ENCODE data around the gene ZNF546.
"Not testable (repeated sequence)": the region's sequence is repeated elsewhere in the genome, so short reads cannot be mapped to it uniquely, and the experiment has no call there.

ZNF546 gene

DNA sequence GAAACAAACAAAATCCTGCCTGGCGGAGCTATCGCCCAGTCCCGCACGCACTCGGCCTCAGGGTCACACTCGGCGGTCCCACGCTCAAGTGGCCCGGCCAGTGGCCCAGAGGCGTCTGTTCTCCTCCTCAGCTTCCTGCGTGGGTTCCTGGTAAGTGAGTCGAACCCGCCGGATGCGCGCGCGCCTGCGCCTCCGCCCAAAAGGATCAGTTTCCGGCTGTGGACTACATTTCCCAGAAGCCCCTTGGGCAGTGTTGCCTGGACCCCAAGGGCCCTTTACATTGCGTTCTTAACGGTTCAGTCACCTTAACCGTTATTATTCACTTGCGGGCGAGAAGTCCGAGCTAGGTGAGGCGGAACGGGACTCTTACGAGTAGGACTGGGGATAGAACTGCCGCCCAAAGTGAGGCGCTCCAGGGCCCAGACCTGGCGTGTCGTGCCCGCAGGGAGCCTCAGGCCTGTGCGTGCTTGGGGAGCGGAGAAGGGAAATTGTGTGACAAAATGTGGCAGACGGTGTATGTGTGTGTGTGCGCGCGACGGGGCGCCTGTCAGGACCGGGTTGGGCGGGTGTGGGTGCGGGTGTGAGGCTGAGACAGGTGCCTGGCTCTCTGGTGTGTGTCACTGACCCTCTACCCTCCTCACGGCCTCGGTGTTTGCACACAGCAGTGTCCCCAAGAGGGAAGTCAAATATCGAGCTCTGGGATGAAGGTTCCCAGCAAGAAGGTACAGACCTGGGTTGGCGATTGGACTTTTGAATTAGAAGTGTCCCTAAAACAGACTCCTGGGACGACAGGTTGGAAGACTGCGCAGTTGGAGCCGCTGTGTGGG, at the start of gene ZNF546:
Gene ZNF546, plus strand, starts transcription at position 250 of the 827 bp plus-strand sequence. CDS start 1,267 bp downstream, outside the sequence.
- DNase-seq, result peak; percentile 97

DNA sequence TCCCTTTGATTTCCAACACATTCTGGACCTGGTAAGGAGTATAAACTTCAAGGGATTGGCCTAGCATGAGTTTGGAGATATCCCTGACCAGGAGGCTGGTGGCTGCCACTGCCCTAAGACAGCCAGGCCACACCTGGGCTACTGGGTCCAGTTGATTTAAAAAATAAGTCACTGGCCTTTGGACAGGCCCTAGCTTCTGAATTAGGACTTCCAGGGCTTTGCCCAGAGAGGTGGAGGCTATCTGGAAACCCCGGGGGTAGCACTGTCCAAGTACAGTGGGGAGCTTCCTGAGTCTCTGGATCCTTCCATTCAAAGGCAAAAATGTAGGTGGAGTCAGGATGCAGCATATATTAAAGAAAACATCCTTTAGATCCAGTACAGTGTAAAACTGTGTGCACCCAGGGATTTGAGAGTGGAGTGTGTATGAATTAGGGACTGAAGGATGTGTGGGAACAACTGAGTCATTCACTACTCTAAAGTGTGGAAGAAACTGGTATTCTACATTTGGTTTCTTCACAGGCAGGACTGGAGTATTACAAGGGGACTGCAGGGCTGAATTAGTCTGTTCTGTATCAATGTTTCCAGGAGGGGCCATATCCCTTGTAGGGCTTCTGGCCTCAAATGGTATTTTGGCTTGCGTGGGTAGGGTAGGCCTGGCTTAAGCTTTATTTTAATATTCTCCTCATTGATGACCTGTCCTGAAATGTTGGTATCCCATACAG, 47.7 kb upstream of the ZNF546 start:
- DNase-seq, result no peak

DNA sequence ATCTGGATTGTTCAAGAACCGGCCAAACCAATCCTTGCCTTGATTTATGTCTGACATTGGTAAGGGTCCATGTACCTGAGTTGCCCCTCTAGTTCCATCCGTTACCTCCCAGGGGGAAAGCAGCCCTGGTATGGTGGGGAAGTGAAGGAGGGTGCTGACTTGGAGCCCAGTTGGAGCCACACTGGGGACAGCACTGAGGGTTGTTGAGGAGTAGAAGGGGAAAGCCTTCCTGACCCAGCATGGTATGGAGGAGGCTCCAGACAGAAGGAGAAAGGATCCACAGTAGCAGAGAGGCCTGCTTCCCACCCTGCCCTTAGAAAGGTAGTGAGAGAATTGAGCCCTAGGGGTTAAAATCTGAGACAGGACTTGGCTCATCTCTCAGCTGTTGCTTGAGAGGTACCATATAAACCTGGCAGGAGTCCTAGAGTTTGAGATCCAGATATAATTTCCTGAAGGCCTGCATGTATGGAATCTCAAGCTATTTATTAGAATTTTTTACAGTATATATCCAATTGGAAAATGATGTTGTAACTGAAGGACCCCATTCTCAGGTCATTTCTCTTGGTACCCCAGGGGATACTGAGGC, 45.7 kb upstream of the ZNF546 start:
- no peak for DNase-seq

DNA sequence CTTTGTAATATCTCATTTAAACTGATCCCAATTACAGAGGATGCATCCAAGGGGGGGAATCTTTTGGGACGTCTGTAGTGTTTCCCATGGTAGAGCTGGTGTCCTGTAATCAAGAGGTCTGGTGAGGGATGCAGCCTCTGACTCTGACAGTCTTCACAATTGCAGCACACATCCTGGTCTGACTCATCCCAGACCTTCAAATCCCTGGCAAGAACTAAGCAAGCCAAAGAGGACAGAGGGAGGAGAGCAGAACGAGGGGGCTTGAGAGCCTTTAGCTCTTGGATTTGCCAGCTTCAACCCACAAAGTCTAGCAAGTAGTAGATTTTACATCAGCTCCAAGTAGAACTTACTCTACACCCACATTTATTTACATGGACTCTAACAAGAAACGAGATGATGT, 45.2 kb upstream of the ZNF546 start:
- no peak for DNase-seq

DNA sequence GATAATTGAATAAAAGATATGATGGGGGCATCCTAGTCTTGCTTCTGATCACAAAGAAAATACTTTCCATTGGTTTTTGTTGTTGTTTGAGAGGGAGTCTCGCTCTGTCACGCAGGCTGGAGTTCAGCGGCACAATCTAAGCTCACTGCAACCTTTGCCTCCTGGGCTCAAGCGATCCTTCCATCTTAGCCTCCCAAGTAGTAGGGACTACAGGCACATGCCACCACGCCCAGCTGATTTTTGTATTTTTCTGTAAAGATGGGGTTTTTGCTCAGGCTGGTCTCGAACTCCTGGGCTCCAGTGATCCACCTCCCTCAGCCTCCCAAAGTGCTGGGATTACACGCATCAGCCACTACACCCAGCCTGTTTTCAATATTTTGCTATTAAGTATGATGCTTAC, 42.9 kb upstream of the ZNF546 start:
- DNase-seq, result no peak

DNA sequence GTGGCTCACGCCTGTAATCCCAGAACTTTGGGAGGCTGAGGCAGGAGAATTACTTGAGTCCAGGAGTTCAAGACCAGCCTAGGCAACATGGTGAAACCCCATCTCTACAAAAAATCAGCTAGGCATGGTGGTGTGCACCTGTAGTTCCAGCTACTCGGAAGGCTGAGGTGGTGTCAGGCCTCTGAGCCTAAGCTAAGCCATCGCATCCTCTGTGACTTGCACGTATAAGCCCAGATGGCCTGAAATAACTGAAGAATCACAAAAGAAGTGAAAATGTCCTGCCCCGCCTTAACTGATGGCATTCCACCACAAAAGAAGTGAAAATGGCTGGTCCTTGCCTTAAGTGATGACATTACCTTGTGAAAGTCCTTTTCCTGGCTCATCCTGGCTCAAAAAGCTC, 39.0 kb upstream of the ZNF546 start:
- not testable (repeated sequence) for DNase-seq

DNA sequence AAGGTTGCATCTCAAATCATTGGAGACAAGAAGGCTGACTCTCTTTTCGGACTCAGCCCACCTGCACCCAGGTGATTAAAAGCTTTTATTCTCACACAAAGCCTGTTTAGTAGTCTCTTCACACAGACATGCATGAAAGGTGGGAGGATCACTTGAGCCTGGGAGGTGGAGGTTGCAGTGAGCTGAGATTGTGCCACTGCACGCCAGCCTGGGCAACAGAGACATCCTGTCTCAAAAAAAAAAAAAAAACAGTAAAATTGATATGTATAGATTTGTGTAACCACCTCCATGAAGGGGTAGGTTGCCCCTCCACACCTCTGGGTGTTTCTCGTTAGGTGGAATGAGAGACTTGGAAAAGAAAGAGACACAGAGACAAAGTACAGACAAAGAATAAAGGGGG, 37.9 kb upstream of the ZNF546 start:
- not testable (repeated sequence) for DNase-seq

DNA sequence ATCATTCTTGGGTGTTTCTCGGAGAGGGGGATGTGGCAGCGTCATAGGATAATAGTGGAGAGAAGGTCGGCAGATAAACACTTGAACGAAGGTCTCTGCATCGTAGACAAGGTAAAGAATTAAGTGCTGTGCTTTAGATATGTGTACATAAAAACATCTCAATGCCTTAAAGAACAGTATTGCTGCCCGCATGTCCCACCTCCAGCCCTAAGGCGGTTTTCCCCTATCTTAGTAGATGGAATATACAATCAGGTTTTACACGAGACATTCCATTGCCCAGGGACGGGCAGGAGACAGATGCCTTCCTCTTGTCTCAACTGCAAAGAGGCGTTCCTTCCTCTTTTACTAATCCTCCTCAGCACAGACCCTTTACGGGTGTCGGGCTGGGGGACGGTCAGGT, 37.5 kb upstream of the ZNF546 start:
- not testable (repeated sequence) for DNase-seq

DNA sequence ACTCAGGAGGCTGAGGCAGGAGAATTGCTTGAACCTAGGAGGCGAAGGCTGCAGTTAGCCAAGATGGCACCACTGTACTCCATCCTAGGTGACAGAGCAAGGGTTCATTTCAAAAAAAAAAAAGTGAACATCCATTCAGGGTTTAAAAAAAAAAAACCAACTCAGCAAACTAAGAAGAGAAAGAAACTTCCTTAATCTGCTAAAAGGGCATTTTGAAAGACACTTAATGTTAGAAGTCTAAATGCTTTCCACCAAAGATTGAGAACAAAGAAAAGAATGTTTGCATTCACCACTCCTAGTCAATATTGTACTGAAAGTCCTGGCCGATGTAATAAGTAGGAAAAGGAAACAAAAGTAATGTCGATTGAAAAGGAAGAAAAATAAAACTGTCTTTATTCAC, 33.0 kb upstream of the ZNF546 start:
- no peak for DNase-seq

DNA sequence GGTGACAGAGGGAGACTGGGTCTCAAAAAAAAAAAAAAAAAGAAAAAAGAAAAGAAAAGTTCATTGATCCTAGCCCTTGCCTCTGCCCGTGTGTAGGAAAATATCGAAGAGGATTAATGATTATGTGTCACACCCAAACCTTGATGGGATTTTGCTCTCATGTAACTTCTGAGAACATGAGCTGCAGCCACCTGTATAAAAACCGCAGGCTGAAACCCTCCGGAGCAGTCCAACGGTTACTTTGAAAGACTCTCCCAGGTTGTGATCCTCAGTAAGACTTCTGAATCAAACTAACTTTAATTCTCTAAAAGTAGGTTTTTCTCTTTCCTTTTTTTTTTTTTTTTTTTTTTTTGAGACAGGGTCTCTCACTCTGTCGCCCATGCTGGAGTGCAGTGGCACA, 30.2 kb upstream of the ZNF546 start:
- DNase-seq, result no peak

DNA sequence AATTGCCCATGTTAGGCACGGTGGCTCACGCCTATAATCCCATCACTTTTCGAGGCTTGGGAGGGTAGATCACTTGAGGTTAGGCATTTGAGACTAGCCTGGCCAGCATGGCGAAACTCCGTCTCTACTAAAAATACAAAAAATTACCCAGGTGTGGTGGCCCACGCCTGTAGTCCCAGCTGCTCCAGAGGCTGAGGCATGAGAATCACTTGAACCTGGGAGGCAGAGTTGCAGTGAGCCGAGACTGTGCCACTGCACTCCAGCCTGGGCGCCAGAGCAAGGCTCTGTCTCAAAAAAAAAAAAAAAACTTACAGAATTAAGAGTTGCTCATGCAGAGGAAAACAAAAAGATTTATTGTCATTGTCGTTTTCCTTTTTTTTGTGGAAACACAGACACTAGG, 29.3 kb upstream of the ZNF546 start:
- DNase-seq, result no peak

DNA sequence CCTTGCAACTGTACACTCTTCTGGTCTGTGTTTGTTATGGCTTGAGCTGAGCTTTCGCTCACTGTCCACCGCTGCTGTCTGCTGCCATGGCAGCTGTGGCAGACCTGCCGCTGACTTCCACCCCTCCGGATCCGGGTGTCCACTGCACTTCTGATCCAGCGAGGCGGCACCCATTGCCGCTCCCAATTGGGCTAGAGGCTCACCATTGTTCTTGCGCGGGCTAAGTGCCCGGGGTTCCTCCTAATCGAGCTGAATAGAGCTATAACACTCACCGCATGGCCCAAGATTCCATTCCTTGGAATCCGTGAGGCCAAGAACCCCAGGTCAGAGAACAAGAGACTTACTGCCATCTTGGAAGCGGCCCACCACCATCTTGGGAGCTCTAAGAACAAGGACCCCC, 28.1 kb upstream of the ZNF546 start:
- DNase-seq, result no peak

DNA sequence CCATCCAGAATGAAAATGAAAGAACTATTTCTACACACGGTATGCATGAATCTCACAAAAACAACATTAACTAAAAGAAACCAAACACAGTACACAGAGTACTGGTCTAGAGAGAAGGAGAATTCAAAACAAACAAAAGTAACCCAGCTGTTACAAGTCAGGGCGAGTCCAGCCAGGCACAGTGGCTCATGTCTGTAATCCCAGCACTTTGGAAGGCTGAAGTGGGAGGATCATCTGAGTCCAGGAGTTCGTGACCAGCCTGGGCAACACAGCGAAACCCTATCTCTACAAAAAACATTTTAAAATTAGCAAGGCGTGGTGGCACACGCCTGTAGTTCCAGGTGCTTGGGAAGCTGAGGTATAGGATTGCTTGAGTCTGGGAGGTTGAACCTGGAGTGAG, 27.6 kb upstream of the ZNF546 start:
- DNase-seq, result no peak

DNA sequence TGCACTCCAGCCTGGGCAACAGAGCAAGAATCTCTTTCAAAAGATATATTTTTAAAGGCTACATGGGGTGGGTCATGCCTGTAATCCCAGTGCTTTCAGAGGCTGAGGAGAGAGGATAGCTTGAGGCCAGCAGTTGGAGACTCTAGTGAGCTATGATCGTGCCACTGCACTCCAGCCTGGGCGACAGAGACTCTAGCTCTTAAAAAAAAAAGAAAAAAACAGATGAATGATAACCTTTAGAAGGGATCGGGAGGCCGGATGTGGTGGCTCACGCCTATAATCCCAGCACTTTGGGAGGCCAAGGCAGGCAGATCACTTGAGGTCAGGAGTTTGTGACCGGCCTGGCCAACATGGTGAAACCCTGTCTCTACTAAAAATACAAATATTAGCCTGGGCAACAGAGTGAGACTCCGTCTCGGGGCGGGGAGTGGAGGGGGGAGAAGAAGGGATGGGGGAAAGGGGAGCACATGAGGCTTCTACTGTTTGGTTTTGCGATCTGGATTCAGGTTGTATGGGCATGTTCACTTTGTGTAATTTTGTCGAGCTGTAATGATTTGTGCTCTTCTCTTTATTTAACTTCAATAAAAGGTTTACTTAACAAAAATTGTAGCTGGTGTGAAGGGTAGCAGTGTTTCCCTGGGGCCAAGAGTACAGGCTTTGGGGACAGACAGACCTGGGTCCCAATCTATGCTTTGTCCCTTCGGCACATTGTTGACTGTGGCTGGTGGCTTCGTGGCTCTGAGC, 27.0 kb upstream of the ZNF546 start:
- no peak for DNase-seq

DNA sequence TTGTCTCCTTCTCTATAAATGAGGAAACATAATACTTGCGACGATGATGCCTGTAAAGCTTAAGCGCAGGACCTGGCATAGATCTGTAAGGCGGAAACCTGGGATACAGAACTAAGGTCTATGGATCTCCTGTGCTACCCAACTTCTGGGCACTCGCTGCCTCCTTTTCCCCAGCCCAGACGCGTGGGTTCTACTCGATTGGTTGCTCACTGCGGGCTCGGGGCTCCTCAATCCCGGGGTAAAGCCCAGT, 26.5 kb upstream of the ZNF546 start:
- DNase-seq, result no peak

DNA sequence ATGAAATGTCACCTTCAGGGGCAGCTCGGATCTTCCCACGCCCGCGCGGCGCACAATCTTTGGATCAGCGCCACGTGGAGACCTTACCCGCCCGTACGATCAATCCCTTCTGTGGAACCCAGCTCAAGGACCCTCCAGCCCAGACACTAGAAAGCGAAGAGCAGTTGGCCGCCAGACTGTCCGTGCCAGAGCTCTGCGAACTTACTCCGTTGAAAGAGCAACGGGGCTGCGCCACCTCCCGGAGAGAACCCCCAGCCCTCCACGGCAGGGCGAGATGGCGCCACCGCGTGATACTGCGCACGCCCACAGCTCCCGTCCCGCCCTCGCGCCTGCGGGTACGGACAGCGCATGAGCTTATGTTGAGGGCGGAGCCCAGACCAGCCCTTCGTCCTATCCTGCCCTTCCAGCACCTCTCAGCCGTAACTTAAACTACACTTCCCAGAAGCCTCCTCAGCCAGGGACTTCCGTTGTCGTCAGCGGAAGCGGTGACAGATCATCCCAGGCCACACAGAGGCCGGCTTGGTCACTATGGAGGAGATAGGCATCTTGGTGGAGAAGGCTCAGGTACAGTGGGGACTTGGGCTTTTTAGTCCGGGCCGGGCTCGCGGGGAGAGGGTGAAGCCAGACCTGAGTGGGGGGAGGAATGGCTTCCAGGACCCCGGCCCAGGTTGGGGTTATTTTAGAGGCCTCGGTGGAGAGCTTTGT, 26.0 kb upstream of the ZNF546 start, which contains the start of gene PSMC4:
Gene PSMC4, plus strand, starts transcription at position 491 of the 705 bp plus-strand sequence. Its CDS starts 38 bp downstream, at position 529.
- peak; percentile 99 for DNase-seq

DNA sequence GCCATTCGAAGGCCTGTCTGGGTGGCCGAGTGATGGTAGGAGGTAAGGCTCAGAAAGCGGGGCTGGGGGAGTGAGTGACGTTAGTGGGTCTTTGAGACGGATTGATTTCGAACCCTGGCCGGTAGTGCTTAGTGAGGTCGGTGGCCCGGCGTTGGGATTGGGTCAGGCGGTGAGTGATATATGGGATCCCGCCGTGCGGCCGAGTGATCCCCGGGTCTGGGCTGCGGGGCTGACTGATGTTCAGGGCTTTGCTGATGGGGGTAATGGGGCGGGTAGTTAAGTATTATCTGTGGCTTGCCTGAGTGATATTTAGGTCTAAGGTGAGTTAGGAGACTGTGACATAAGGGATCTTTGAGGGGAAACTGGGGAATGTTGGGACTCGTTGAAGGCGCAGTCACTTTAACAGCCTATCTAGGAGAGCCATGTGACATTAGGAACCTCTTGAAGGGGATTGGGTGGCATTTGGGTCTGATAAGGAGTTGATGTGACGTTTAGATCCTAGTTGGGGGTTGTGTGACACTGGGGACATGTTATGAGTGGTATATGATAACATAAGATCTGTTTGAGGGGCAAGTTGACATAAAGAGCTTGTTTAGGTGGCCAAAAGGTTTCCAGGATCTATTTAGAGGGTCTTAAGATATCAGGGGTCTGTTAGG, 25.4 kb upstream of the ZNF546 start:
- no peak for DNase-seq

DNA sequence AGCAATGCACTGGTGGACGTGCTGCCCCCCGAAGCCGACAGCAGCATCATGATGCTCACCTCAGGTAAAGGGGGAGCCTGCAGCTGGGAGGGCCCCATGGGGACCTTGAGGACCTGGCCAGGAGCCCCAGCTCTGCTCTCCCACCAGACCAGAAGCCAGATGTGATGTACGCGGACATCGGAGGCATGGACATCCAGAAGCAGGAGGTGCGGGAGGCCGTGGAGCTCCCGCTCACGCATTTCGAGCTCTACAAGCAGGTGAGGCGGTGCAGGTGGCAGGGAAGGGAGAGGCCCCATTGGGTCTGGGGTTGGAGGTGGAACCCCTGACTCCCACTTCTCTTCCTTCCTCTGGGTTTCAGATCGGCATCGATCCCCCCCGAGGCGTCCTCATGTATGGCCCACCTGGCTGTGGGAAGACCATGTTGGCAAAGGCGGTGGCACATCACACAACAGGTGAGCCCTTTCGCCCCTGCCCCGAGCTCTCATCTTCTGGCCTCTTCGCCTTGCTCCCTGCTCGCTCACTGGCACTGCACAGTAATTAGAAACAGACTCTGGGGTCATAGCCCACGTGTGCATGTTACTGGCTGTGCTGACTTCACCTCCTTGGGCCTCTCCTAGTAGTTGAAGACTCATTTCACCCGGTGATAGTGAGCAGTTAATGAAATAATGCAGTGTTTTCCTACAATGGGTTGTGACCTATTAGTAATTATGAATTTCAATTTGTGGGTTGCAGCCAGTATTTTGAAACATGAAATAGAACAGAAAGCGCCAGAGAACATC, 22.3 kb upstream of the ZNF546 start:
- DNase-seq, result no peak

DNA sequence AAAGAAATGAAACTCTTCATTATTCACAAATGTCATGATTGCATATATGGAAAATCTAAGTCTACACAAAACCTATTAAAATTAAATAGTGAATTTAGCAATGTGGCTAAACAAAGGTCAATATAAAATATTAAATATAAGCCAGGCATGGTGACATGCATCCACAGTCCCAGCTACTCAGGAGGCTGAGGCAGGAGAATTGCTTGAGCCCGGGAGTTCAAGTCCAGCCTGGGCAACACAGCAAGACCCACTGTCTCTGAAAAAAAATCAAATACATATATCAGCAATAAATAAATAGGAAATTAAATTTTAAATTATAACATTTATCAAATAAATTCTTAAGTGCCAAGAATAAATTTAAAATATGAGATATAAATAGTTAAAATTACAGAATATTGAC, 14.0 kb upstream of the ZNF546 start:
- no peak for DNase-seq

DNA sequence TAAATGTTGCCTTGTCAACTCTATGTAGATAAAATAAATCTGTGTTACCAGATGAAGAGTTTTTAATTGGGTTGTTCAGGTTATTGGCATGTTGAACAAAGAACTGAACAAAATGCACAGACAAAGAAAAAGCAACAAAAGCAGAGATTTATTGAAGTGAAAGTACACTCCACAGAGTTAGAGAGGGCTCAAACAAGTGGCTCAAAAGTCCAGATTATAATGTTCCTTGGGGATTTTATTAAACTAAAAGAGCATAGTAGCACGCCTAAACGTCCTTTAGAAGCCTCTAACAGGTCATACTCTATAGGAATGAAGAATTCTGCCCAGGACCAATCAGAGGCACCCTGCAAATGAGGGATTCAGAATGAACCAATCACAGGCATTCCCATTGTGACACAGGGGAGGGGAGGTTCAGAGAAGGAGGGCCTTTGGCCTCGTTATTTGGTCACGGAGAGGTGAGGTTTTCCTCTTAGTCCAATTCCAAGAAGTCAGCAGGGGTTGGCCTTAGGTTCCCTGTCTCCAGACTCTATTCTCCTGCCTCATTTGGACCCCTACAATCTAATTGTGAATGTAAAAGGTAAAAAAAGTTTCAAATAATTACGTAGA, 13.1 kb upstream of the ZNF546 start:
- DNase-seq, result no peak

DNA sequence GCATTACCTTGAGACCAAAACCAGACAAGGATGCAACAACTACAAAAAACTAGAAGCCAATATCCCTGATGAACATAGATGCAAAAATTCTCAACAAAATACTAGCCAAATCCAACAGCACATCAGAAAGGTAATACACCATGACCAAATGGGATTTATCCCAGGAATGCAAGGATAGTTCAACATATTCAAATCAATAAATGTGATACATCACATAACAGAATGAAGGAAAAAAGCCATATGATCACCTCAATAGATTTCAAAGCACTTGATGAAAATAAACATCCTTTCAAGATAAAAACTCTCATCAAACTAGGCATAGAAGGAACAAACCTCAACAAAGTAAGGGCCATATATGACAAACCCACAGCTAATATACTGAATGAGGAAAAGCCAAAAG, 10.2 kb upstream of the ZNF546 start:
- DNase-seq, result peak; percentile 4

Data from eye (tissue), 1 donor.